ENCODE results near the gene KRTAP5-2.
"Not testable (repeated sequence)": the region's sequence is repeated elsewhere in the genome, so short reads cannot be mapped to it uniquely, and the experiment has no call there.

Gene KRTAP5-2

GRCh38 chr11:1586699-1587098 is 11.4 kb downstream of the KRTAP5-2 start:
- no peak for DNase-seq

GRCh38 chr11:1584661-1585370 is 13.3 kb downstream of the KRTAP5-2 start, which contains the start of gene KRTAP5-1:
Gene KRTAP5-1 (minus strand): TSS chr11:1585283. CDS start chr11:1585249, 34 bp downstream.
- DNase-seq, result peak in 1 of 2 donors; percentile 6

- not testable (repeated sequence) for DNase-seq
These were observed 15.2 kb downstream of the KRTAP5-2 start for GRCh38 chr11:1582909-1583308.

GRCh38 chr11:1581976-1582375 is 16.1 kb downstream of the KRTAP5-2 start:
- DNase-seq, result peak in 1 of 2 donors; percentile 10

GRCh38 chr11:1576825-1577224 is 21.3 kb downstream of the KRTAP5-2 start:
- DNase-seq, result no peak

- not testable (repeated sequence) for DNase-seq
These were observed 22.3 kb downstream of the KRTAP5-2 start for GRCh38 chr11:1575756-1576155.

- no peak for DNase-seq
These were observed 23.2 kb downstream of the KRTAP5-2 start for GRCh38 chr11:1574933-1575242.

- DNase-seq, result peak; percentile 70 to 72
These were observed 23.7 kb downstream of the KRTAP5-2 start for GRCh38 chr11:1574238-1574932.

GRCh38 chr11:1573903-1574237 is 24.2 kb downstream of the KRTAP5-2 start:
- no peak for DNase-seq

- peak; percentile 48 to 62 for DNase-seq
These were observed 24.8 kb downstream of the KRTAP5-2 start for GRCh38 chr11:1573077-1573902.

GRCh38 chr11:1572197-1573076 is 25.7 kb downstream of the KRTAP5-2 start, which contains the start of gene DUSP8:
Gene DUSP8 (minus strand): TSS chr11:1572271. CDS start chr11:1565826, 6,445 bp downstream.
- peak; percentile 94 to 96 for DNase-seq

- DNase-seq, result no peak
These were observed 26.3 kb downstream of the KRTAP5-2 start for GRCh38 chr11:1571760-1572196.

- DNase-seq, result peak; percentile 44 to 46
These were observed 27.0 kb downstream of the KRTAP5-2 start for GRCh38 chr11:1570896-1571759.

- DNase-seq, result no peak
These were observed 27.6 kb downstream of the KRTAP5-2 start for GRCh38 chr11:1570531-1570895.

- no peak for DNase-seq
These were observed 28.1 kb downstream of the KRTAP5-2 start for GRCh38 chr11:1570001-1570453.

- DNase-seq, result peak in 1 of 2 donors; percentile 7
These were observed 28.8 kb downstream of the KRTAP5-2 start for GRCh38 chr11:1569251-1569780.

- peak; percentile 78 to 79 for DNase-seq
These were observed 29.6 kb downstream of the KRTAP5-2 start for GRCh38 chr11:1568441-1568911.

- DNase-seq, result no peak
These were observed 30.4 kb downstream of the KRTAP5-2 start for GRCh38 chr11:1567721-1568100.

GRCh38 chr11:1567052-1567720 is 30.9 kb downstream of the KRTAP5-2 start:
- no peak for DNase-seq

- DNase-seq, result peak in 1 of 2 donors; percentile 7
These were observed 31.6 kb downstream of the KRTAP5-2 start for GRCh38 chr11:1566381-1567051.
